ENCODE results near the gene COL2A1. TPM values are rescaled to one million over a fixed set of nuclear protein-coding genes. Genes with fewer than 3 reads are reported as not detected.
A peak's percentile ranks its signal among the peaks of the same experiment; 100 is the strongest.

Gene COL2A1
- total RNA-seq, 3 donors from 2014 or later, result 1.6 to 3.2 TPM; not detected in 1

- peak overlapping the region; percentile 59 to 71 for H3K27ac ChIP-seq
- intact Hi-C loops (cut with DNase I; ENCODE audit: low total_unique reads), result no loop called here
- no peak for DNase-seq (ENCODE audit: low spot score in 2 of 2)
Measured at GRCh38 chr12:47947341-47947740, 56.9 kb downstream of the COL2A1 start.

GRCh38 chr12:47946413-47947323 is 57.6 kb downstream of the COL2A1 start:
- H3K27ac ChIP-seq, result peak overlapping the region; percentile 59 to 71
- TF ChIP-seq POLR2A (IDR thresholded peaks at IDR 0.05) (no peak), CTCF (IDR thresholded peaks at IDR 0.05) (no peak), POLR2AphosphoS5 (IDR thresholded peaks at IDR 0.05) (no peak)
- no peaks in the 10 kb centered on the region for H3K9me3 ChIP-seq
- intact Hi-C loops (cut with DNase I; ENCODE audit: low total_unique reads), result no loop called here
- no peaks in the 10 kb centered on the region for H3K27me3 ChIP-seq
- no peak for DNase-seq (ENCODE audit: low spot score in 2 of 2)
- peak overlapping the region in 1 of 3 donors; percentile 1 for H3K4me3 ChIP-seq
- H3K4me1 ChIP-seq, result peaks cover 10 to 15% of the 10 kb centered on the region in 2 donors
- H3K36me3 ChIP-seq, result no peaks in the 10 kb centered on the region

More at GRCh38 chr12:47947341-47947740, 56.9 kb downstream of the COL2A1 start:
- no peaks in the 10 kb centered on the region for H3K27me3 ChIP-seq
- H3K4me1 ChIP-seq, result peaks cover 10 to 15% of the 10 kb centered on the region in 2 donors
- H3K9me3 ChIP-seq, result no peaks in the 10 kb centered on the region
- TF ChIP-seq POLR2A (IDR thresholded peaks at IDR 0.05) (no peak), POLR2AphosphoS5 (IDR thresholded peaks at IDR 0.05) (no peak), CTCF (IDR thresholded peaks at IDR 0.05) (no peak)
- H3K4me3 ChIP-seq, result peak overlapping the region in 1 of 3 donors; percentile 1
- no peaks in the 10 kb centered on the region for H3K36me3 ChIP-seq

DNA sequence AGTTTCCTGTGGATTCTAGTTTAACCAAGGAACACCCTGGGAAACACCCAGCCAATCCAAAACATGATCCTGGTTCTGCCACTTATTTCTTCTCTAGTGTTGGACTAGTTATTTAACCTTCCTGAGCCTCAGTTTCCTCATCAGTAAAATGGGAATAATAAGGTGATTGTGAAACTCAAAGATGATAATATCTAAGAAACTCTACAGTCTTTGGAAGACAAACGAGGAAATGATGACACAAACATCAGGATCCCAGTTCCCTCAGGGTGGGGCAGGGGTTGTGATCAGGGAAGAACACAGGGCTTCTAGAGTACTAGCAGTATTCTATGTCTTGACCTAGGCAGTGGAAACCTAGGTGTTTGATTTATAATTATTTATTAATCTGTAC is 58.9 kb downstream of the COL2A1 start:
- Histone ChIP-seq H3K9me3 (no peaks in the 10 kb centered on the region), H3K4me1 (peaks cover 10 to 15% of the 10 kb centered on the region in 2 donors), H3K36me3 (no peaks in the 10 kb centered on the region), H3K27ac (peak overlapping the region; percentile 11 to 32), H3K27me3 (no peaks in the 10 kb centered on the region), H3K4me3 (no peak overlapping the region)
- TF ChIP-seq POLR2A (IDR thresholded peaks at IDR 0.05), result no peak
- no peak for TF ChIP-seq CTCF (IDR thresholded peaks at IDR 0.05)
- TF ChIP-seq POLR2AphosphoS5 (IDR thresholded peaks at IDR 0.05), result no peak
- no peak for DNase-seq (ENCODE audit: low spot score in 2 of 2)
- intact Hi-C loops (cut with DNase I; ENCODE audit: low total_unique reads), result no loop called here

- H3K9me3 ChIP-seq, result no peaks in the 10 kb centered on the region
- H3K27ac ChIP-seq, result peak overlapping the region; percentile 11 to 32
- H3K4me1 ChIP-seq, result peaks cover 10 to 15% of the 10 kb centered on the region in 2 donors
- no peaks in the 10 kb centered on the region for H3K27me3 ChIP-seq
- no peaks in the 10 kb centered on the region for H3K36me3 ChIP-seq
- peak in 1 of 2 donors; percentile 67 for DNase-seq (ENCODE audit: low spot score in 2 of 2)
- H3K4me3 ChIP-seq, result no peak overlapping the region
- no peak for TF ChIP-seq POLR2A (IDR thresholded peaks at IDR 0.05)
- no peak for TF ChIP-seq CTCF (IDR thresholded peaks at IDR 0.05)
- TF ChIP-seq POLR2AphosphoS5 (IDR thresholded peaks at IDR 0.05), result peak in 1 of 3 donors; percentile 32
- intact Hi-C loops (cut with DNase I; ENCODE audit: low total_unique reads), result no loop called here
Measured at GRCh38 chr12:47944685-47945340, 59.5 kb downstream of the COL2A1 start.
